Posterior cingulate gyrus (tissue), 11 donors: Measurements from ENCODE around the gene ZIC1.

Source experiments
- DNase-seq, 10 donors: peaks; one replicate each; pipeline versions ENCODE4 v3.0.0 to v3.0.0-alpha.2; 2020 to 2021; ENCODE audit warnings: mixed read lengths in 3 of 10
- intact Hi-C: fragments of 100-400 bp; cut with DNase I; formaldehyde crosslinking; loops from one replicate; pipeline ENCODE4 v1.15.1; 2023

Gene ZIC1

DNA sequence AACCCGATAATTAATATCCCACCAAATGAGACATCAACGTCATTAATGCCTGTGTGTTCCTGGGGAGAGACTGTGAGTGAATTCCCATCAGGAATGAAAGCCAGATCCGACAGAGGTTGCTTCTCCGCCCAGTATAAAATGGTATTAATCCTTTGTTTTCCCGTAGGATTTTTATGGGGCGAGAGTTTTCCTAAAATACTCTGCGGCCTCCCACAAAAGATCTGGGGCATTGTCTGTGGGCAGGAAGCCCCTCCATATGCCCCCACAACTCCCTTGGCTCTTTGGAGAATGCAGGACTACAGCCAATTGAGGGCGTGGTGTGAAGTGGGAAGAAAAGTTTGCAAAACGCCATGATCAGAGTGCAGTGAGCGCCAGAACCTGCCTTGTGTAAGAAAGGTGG, 29.5 kb upstream of the ZIC1 start:
- intact Hi-C loops = no loop called here

DNA sequence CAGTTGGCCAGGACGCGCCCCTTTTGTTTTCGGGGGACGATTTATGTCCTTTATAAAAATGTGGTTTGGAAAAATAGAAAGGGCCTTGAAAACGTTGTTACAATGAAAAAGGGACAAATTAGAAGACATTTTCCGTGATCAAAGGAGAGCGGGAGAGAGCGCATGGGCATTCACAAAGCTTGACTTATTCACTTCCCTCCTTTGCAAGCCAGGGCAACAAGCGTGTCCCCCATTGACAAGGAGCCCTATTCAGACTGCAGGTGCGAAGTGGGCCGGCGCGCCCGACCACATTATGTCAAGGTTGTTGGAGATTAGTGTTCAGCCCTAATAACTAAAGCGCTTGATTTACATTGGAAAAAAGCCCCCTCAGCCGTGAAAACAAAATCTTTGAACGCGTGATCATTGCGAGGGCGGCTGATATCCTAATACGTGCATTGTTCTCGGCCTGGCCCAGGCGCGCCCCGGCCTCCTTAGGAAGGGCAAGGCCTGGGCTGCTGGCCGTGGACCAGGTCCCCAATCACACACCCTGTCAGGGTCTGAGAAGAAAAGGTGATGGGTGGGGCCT, 28.7 kb upstream of the ZIC1 start:
- intact Hi-C loops = no loop called here
- DNase-seq = no peak

More for the DNA sequence above, 29.5 kb upstream of the ZIC1 start:
- no peak for DNase-seq

DNA sequence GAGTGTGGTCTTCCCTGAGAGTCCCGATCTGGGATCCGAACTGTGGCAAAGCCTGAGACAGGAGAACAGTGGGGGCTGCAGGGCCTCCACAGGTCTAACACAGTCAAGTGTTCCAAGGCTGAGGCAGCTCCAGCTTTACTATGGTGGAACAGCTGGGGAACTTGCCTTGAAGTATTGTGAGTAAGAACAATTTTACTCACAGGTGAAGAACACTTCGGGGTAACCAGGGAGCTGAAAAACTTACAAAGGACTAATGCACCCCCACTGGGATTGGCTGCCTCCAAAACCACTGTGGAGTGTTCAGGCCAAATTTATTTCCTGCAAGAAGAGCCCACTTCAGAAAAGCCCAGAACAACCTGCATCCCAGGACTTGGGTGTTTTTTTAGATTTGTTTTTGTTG, 28.2 kb upstream of the ZIC1 start:
- DNase-seq = no peak
- intact Hi-C loops = no loop called here

- DNase-seq = no peak
Measured at GRCh38 chr3:147381596-147381995, 27.6 kb upstream of the ZIC1 start.

DNA sequence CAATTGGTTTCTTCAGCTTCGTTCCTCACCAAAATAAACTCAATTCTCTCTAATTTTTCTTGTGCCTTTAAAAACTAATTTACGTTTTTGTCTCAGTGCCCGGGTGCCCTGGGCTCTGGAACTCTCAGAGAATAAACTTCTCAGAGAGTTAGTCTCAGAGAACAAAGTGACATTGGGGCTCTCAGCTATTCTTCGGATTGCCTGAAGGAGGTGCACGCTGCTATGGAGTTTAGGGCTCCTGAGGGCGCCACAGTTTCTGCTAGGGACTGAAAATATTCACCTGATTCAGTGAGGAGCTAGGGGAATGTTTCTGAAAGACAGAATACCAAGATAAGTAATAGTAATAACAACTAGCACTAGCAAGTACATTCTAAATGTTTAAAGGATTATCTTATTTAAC, 25.5 kb upstream of the ZIC1 start:
- intact Hi-C loops = no loop called here
- DNase-seq = no peak

More at GRCh38 chr3:147381596-147381995, 27.6 kb upstream of the ZIC1 start:
- intact Hi-C loops = no loop called here

DNA sequence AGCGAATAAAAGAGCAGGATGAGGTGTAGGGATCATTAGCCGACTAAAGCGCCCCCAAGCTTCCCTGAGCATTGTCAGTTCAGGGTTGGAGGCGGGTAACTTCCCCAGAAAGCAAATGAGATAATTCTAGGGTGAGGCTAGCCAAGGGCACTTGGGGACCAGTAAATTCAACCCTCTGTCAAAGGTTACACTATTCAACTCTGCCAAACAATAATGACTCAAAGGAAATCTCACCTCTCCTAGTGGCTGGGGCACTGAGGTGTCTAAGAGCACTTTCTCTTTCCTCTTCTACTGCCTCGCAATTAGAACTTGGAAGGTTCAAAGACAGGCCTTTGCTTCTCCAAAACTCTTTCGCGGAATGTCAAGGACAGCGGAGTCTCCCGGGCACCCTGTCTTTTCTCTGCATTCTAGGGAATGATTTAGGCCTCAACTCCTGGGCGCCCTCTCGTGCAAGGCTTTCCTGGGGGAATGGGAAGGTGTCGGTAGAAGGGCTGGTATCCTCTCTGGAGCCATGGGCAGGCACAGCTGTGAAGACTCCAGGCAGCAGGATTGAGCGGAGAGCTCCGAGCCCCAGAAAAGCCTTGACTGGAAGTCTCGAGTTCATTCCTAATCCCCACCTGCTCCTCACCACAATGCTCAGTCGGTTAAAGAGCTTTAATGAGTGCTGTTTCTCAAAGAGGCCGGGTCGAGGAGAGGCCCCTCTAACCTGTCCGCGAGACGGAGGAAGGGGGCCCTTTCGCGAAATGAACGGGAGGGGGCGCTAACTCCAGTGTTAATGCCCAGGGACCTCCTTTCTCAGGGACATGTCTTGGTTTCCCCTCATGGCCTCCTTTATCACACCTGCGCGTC, 24.7 kb upstream of the ZIC1 start:
- intact Hi-C loops = no loop called here
- DNase-seq = no peak

GRCh38 chr3:147385059-147386012, 23.8 kb upstream of the ZIC1 start:
- intact Hi-C loops = no loop called here

DNA sequence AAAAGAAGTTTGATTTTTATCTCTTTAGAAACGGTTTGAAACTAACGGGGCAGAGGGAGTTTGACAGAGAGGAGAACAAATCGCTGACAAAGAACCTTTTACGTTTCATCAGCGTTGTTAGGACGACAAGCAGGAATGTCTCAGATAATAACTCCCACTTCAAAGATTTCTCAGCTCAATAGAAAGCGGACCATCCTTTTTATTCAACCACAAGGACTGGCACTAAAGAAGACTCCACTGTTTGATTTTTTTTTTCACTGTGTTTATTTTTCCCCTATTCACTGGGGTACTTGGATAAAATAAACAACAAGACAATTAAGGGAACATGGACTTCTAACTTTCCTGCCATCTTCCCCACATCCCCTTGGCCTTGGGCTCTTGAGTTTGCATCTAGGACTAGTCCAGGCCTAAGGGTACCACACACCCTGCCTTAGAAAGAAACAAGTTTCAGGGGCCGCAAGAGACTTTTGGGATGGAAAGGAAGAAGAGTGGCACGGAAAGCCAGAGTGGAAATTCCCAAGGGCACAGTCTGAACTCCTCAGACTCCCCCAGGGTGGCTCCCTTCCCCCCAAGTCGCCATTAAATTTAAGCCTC, 21.8 kb upstream of the ZIC1 start:
- DNase-seq = no peak

More at GRCh38 chr3:147385059-147386012, 23.8 kb upstream of the ZIC1 start:
- no peak for DNase-seq

GRCh38 chr3:147387885-147388699, 21.1 kb upstream of the ZIC1 start:
- intact Hi-C loops = no loop called here
- DNase-seq = no peak

More for the DNA sequence above, 21.8 kb upstream of the ZIC1 start:
- intact Hi-C loops = no loop called here

DNA sequence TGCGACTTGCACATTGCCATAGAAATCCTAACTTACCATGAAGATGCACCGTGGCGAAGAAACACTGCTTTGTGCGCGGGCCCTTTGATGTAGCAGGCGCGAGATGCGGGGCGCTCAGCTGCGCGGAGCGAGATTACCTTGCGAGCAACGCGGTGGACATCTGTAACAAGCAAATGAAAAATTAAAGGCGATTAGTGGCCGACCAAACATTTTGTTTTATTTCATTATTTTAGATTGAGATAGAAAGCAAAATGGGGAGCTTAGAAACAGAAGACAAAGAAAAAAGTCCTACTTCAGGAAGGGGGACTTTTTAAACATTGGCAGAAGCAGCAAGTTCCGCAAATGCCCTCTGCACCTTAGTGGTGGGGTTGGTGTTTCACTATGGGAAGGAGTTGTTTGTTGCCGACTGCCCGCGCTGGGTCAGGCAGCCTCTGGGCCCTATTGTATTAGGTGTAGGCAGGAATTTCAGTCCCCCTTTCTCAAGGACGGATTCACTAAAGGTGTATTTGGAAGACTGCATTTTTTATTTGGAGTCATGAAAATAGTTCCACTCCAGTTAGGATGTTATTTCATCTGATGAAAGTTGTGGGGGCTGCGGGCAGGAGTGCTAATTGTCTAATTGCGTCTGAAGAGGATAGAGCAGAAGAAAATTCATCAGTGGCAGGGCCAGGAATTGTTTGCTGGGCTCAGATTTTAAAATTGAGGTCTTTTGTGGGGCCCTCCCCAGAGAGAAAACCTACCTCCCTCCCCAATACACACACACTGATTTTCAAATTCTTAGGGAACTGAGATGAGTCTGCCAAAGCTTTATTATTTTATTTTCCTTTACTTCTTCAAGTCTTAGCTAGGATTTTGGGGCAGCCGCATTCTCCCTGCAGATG, 20.2 kb upstream of the ZIC1 start:
- no peak for DNase-seq
- intact Hi-C loops = no loop called here

DNA sequence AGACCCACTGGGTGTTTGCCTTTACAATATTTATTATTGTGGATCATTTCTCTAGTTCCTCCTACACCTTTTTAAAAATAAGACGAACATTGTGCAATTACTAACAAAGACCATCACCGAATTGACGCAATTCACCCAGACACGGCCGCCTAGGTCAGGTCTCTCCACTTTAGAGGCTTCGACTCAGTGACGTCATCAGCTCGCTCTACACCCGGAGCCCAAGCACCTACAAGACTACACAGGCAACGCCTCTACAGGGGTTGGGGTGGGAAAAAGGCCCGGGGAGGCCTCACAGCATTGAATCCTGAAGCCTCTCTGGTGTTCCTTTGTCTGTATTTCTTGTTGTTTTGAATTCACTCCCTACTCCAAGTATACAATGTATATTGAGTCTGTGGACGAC, 19.4 kb upstream of the ZIC1 start:
- intact Hi-C loops = loop anchor here (5.0 to 10.0 kb wide), 3 partner anchors 225 to 685 kb away; no protein-coding TSS in a partner anchor

DNA sequence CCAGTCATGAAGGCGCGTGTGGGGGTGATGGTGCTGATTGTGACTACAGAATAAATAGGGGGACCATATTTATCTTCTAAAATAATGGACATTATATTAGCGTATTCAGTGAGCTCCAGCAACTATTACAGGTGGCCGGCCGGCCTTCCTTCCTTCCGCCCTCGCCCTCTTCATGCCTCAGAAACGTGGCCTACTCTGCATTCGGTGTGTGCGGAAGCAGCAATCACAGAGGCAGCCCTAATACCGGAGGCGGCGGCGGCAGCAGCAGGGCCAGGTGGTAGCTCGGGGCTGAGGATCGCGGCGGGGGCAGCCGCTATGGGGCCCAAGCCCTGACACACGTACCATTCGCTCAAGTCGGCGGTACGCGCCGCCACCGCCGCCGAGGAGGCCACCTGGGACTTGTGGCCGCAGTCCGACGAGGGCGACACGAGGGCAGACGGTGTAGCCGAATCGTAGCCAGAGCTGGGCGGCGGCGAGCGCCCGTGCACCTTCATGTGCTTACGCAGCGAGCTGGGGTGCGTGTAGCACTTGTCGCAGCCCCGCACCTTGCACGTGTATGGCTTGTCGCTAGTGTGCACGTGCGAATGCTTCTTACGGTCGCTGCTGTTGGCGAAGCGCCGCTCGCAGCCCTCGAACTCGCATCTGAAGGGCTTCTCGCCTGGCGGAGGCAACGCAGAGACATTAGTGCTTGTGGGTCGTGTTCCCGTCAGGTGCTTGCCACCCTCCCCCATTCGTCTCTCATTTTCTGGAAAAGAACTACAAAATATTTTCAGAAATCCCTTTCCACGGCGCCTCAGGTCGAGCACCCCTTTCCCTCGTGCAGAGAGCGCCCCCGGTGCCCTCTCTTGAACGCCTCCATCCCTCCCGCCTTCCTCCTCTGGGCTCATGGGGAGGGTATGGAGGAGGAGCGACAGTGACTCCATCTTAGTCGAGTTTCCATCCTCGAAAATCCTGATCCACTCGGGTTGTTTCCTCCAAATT, 18.3 kb upstream of the ZIC1 start:
- intact Hi-C loops = loop anchor here (5.0 to 10.0 kb wide), 3 partner anchors 224 to 684 kb away; no protein-coding TSS in a partner anchor
- no peak for DNase-seq

More for the DNA sequence above, 19.4 kb upstream of the ZIC1 start:
- no peak for DNase-seq

DNA sequence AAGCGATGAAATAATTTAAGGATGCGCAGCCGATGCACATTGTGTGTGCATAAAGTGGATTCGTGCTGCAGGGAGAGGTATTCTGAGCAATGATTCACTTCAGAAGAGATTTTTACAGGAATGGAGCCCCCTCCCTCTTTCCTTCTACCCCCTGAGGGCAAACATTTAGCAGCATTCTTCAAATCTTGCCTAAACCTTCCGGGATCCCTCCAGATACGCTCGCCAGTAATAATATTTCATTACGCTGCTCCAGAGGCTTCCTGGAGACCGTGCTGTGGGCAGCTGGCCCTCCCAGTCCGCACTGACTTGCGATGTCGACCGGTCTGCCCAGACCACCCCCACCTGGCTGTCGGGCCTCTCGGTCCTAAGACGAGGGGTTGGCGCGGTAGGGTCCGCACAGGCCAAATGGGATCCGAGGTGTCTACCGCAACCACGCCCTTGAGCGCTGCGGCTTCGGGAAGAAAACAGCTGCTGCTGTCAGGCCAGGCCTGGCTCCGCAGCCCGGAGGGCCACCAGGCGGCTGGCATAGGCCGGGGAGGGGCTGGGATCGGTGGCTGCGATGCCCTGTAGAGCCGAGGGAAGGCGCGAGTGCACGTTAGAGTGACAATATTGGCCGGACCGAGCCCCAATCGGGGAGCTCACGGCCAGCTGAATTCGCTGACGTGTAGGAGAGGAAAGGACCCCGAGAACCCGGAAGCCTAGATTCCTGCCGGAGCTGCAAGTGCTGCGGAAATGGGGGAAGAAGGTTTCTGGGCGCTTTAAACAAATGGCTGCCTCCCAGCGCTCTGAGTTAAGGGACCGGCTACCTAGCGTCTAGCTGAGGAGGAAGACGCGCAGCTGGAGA, 17.2 kb upstream of the ZIC1 start:
- DNase-seq = peak; percentile 65 to 97 (median 80)
- intact Hi-C loops = loop anchor here (2.0 to 10.0 kb wide), 4 partner anchors 17 to 683 kb away; partner anchors contain the start of gene ZIC1

DNA sequence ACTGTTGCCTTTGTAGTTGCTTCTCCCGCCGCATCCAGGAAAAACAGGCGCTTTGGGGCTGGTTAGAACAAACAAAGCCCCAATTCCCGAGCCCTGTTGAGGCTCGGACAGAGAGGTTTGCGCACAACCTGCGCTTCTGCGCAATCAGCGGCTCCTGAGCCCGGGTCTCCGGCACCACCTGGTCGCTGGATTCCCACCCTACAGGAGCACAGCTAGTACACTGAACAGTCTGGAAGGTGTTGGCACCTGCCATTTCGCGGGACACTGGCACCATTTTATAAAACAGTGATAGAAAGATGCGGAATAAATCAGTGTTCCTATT, 16.6 kb upstream of the ZIC1 start:
- intact Hi-C loops = loop anchor here (2.0 to 10.0 kb wide), 4 partner anchors 16 to 682 kb away; partner anchors contain the start of gene ZIC1
- peak in 1 of 10 donors; percentile 42 for DNase-seq

- DNase-seq = peak in 9 of 10 donors; percentile 56 to 96 (median 79)
- intact Hi-C loops = loop anchor here (2.0 to 10.0 kb wide), 4 partner anchors 15 to 681 kb away; partner anchors contain the start of gene ZIC1
Measured at GRCh38 chr3:147393261-147393942, 15.8 kb upstream of the ZIC1 start.
